ENCODE measurements around the gene CCP110. TPM values are rescaled to one million over a fixed set of nuclear protein-coding genes. Genes with fewer than 3 reads are reported as not detected.
A peak's percentile ranks its signal among the peaks of the same experiment; 100 is the strongest.

Gene CCP110
- total RNA-seq, 1 donor from 2014 or later: 12.4 TPM

DNA sequence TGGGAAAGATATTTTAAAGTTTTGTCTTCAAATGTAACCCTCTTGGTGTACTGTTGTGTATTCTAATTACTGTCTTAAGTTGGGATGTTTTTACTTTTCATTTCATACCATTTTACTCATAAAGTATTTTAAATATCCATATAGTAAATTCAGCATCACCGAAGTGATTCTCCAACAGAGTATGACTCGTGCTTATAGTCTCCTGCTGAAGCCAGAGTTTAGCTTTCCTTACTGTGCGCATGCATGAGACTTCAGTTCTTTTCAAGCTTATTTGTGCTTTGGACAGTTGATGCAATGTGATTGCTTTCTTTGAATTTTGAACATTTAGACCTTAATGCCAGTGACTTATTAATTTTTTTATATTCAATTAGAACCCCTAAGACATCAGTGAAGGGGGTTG lies 24.4 kb downstream of the CCP110 start:
- TF ChIP-seq, protein P1, sequence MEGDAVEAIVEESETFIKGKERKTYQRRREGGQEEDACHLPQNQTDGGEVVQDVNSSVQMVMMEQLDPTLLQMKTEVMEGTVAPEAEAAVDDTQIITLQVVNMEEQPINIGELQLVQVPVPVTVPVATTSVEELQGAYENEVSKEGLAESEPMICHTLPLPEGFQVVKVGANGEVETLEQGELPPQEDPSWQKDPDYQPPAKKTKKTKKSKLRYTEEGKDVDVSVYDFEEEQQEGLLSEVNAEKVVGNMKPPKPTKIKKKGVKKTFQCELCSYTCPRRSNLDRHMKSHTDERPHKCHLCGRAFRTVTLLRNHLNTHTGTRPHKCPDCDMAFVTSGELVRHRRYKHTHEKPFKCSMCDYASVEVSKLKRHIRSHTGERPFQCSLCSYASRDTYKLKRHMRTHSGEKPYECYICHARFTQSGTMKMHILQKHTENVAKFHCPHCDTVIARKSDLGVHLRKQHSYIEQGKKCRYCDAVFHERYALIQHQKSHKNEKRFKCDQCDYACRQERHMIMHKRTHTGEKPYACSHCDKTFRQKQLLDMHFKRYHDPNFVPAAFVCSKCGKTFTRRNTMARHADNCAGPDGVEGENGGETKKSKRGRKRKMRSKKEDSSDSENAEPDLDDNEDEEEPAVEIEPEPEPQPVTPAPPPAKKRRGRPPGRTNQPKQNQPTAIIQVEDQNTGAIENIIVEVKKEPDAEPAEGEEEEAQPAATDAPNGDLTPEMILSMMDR (IDR thresholded peaks at IDR 0.05): no peak
- H3K27ac Mint-ChIP-seq (ENCODE audit: unreplicated experiment): no peak overlapping the region
- H3K27me3 Mint-ChIP-seq (ENCODE audit: unreplicated experiment): no peaks in the 10 kb centered on the region
- no peaks in the 10 kb centered on the region for H3K9me3 Mint-ChIP-seq (ENCODE audit: unreplicated experiment)
- no peak overlapping the region for H3K4me3 Mint-ChIP-seq (ENCODE audit: unreplicated experiment)
- peaks cover 22% of the 10 kb centered on the region for H3K36me3 Mint-ChIP-seq (ENCODE audit: unreplicated experiment)
- no peak for DNase-seq (ENCODE audit: extremely low spot score, unreplicated experiment)
- no peaks in the 10 kb centered on the region for H3K4me1 Mint-ChIP-seq (ENCODE audit: unreplicated experiment)

- H3K36me3 Mint-ChIP-seq (ENCODE audit: unreplicated experiment): peaks cover 11% of the 10 kb centered on the region
These were observed 25.9 kb downstream of the CCP110 start for GRCh38 chr16:19549673-19550072.

GRCh38 chr16:19555186-19555937 lies 31.6 kb downstream of the CCP110 start, which contains the start of gene VPS35L:
TSS of gene VPS35L (plus strand) at chr16:19555703. CDS start at chr16:19555730, 27 bp downstream.
- peak within 1 kb of the TSS; percentile 97 for H3K27ac Mint-ChIP-seq (ENCODE audit: unreplicated experiment)
- H3K36me3 Mint-ChIP-seq (ENCODE audit: unreplicated experiment): peaks cover 1% of the 10 kb centered on the region

More at GRCh38 chr16:19549673-19550072, 25.9 kb downstream of the CCP110 start:
- H3K27me3 Mint-ChIP-seq (ENCODE audit: unreplicated experiment): no peaks in the 10 kb centered on the region
- TF ChIP-seq, protein P1 (IDR thresholded peaks at IDR 0.05): no peak
- H3K4me1 Mint-ChIP-seq (ENCODE audit: unreplicated experiment): peaks cover 2% of the 10 kb centered on the region
- DNase-seq (ENCODE audit: extremely low spot score, unreplicated experiment): no peak
- no peaks in the 10 kb centered on the region for H3K9me3 Mint-ChIP-seq (ENCODE audit: unreplicated experiment)
- no peak overlapping the region for H3K4me3 Mint-ChIP-seq (ENCODE audit: unreplicated experiment)
- no peak overlapping the region for H3K27ac Mint-ChIP-seq (ENCODE audit: unreplicated experiment)

GRCh38 chr16:19555938-19556771 lies 32.4 kb downstream of the CCP110 start:
- no peaks in the 10 kb centered on the region for H3K9me3 Mint-ChIP-seq (ENCODE audit: unreplicated experiment)
- peaks cover 3% of the 10 kb centered on the region for H3K36me3 Mint-ChIP-seq (ENCODE audit: unreplicated experiment)
- H3K4me3 Mint-ChIP-seq (ENCODE audit: unreplicated experiment): peak overlapping the region; percentile 90

More at GRCh38 chr16:19555186-19555937, 31.6 kb downstream of the CCP110 start, which contains the start of gene VPS35L:
- peak; percentile 99 for DNase-seq (ENCODE audit: extremely low spot score, unreplicated experiment)
- peak within 1 kb of the TSS; percentile 90 for H3K4me3 Mint-ChIP-seq (ENCODE audit: unreplicated experiment)
- no peaks in the 10 kb centered on the region for H3K9me3 Mint-ChIP-seq (ENCODE audit: unreplicated experiment)
- no peaks in the 10 kb centered on the region for H3K27me3 Mint-ChIP-seq (ENCODE audit: unreplicated experiment)
- TF ChIP-seq, protein P1 (IDR thresholded peaks at IDR 0.05): peak; percentile 68
- H3K4me1 Mint-ChIP-seq (ENCODE audit: unreplicated experiment): peaks cover 19% of the 10 kb centered on the region

More at GRCh38 chr16:19555938-19556771, 32.4 kb downstream of the CCP110 start:
- Mint-ChIP-seq H3K27ac (ENCODE audit: unreplicated experiment) (peak overlapping the region; percentile 97), H3K27me3 (ENCODE audit: unreplicated experiment) (no peaks in the 10 kb centered on the region), H3K4me1 (ENCODE audit: unreplicated experiment) (peaks cover 21% of the 10 kb centered on the region)
- TF ChIP-seq, protein P1 (IDR thresholded peaks at IDR 0.05): peak; percentile 37
- no peak for DNase-seq (ENCODE audit: extremely low spot score, unreplicated experiment)

All from osteocyte (in vitro differentiated cells).